ENCODE measurements around the gene GMPS. TPM values are rescaled to one million over a fixed set of nuclear protein-coding genes. Genes with fewer than 3 reads are reported as not detected.

GMPS gene
- total and polyA plus RNA-seq, 10 of the 15 experiments (the other 5 are each of a cell fraction or from before 2014, with no cell fraction given): 33.2 to 143 (median 79.0) TPM

GRCh38 chr3:155852341-155852740, 18.1 kb upstream of the GMPS start:
- Histone ChIP-seq H3K27ac (ENCODE audit: control insufficient read depth, insufficient read depth) (peak overlapping the region; percentile 84; the same call in 1 of the 2 replicates), H3K36me3 (ENCODE audit: control insufficient read depth in 2 of 2, insufficient read depth in 2 of 2, low read length in 1 of 2) (peaks cover 0 to 6% of the 10 kb centered on the region in 2 experiments; a peak in 1 of 4 replicates), H3K79me2 (ENCODE audit: control insufficient read depth, insufficient read depth, low read length) (peaks cover 65% of the 10 kb centered on the region), H3K4me1 (ENCODE audit: control insufficient read depth, insufficient read depth, low read length) (no peaks in the 10 kb centered on the region), H3K27me3 (replicated peaks in 1 of 2; ENCODE audit: control insufficient read depth in 2 of 2, insufficient read depth in 2 of 2, low read length in 1 of 2) (no peaks in the 10 kb centered on the region), H4K20me1 (ENCODE audit: control insufficient read depth, insufficient read depth) (no peaks in the 10 kb centered on the region), H3K9ac (ENCODE audit: control insufficient read depth, insufficient read depth, low read length) (peak overlapping the region; percentile 88), H2AFZ (ENCODE audit: control insufficient read depth, low read depth, low read length) (no peak overlapping the region), H3K4me3 (peak overlapping the region; percentile 84), H3K4me2 (ENCODE audit: control insufficient read depth, insufficient read depth) (peak overlapping the region; percentile 95), H3K9me3 (replicated peaks; ENCODE audit: control insufficient read depth, insufficient read depth, low read length) (no peaks in the 10 kb centered on the region; the same call in 2 of the 3 replicates)
- CTCF ChIA-PET: interaction anchor here (0.7 to 5.7 kb wide), 4 partner anchors 9 to 46 kb away, joined by 3 to 52 read pairs (median 6); partner anchors contain the start of gene C3orf33
- 0% methylated on average over 2 of the region's 2 CpGs for WGBS (ENCODE audit: insufficient coverage, insufficient replicate concordance, low lambda C conversion rate, missing lambda C conversion rate)
- RAD21 ChIA-PET (ENCODE audit: unreplicated experiment): interaction anchor here (1.3 to 3.0 kb wide), 4 partner anchors 9 to 46 kb away, joined by 5 to 21 read pairs (median 16); partner anchors contain the start of genes C3orf33 and GMPS
- no TSS peak for BruUV-seq (replicated peaks)
- intact Hi-C loops (cut with micrococcal nuclease; ENCODE audit: unreplicated experiment) (loop anchor here (5.0 kb wide), 1 partner anchor 100 kb away; no protein-coding TSS in a partner anchor), in situ Hi-C loops (cut with MboI) (no loop called here)
- SMC1A ChIA-PET (ENCODE audit: uncharacterized antibody, unreplicated experiment): interaction anchor here (1.0 to 2.4 kb wide), 10 partner anchors 9 to 46 kb away, joined by 3 to 23 read pairs (median 4); partner anchors contain the start of gene C3orf33
- POLR2A ChIA-PET: interaction anchor here (0.5 to 2.6 kb wide), 3 partner anchors 9 to 27 kb away, joined by 3 to 22 read pairs (median 20); partner anchors contain the start of gene GMPS
- no peak for FAIRE-seq
- ATAC-seq: no peak
- DNase-seq (ENCODE audit: low read depth, low spot score): no peak
- TF ChIP-seq ZBTB4 (CRISPR knock-in tag; IDR thresholded peaks at IDR 0.05) (no peak), MEF2B (IDR thresholded peaks at IDR 0.05; ENCODE audit: partially characterized antibody, poor library complexity, severe bottlenecking) (no peak), KAT2A (conservative IDR thresholded peaks at IDR 0.05; ENCODE audit: control insufficient read depth, low read depth, low read length) (no peak), ZNF592 (IDR thresholded peaks at IDR 0.05) (no peak), PML (IDR thresholded peaks at IDR 0.05; ENCODE audit: low read length) (no peak), SKIL (IDR thresholded peaks at IDR 0.05; ENCODE audit: low read depth, poor library complexity, severe bottlenecking) (no peak), ZBTB33 (IDR thresholded peaks at IDR 0.05) (no peak), MTA3 (IDR thresholded peaks at IDR 0.05; ENCODE audit: borderline replicate concordance, low read length) (no peak), PAX5 (IDR thresholded peaks at IDR 0.05; ENCODE audit: borderline replicate concordance, low read depth, low read length) (no peak), ASH2L (IDR thresholded peaks at IDR 0.05; ENCODE audit: borderline replicate concordance, low read depth) (no peak), FOXM1 (IDR thresholded peaks at IDR 0.05; ENCODE audit: low read depth, low read length) (no peak)

All from GM12878 (cell line).